AG04449 (cell line): ENCODE results near the gene ACER2.

Experiments
- CTCF ChIA-PET: fragments of 350-600 bp; formaldehyde crosslinking; extraction: SDS; loops from one replicate; lab custom pipeline; 2021; ENCODE audit warnings: antibody characterized with exemption; lab: Yijun Ruan, JAX
- POLR2A ChIA-PET: fragments of 400-600, 350-600 bp; formaldehyde crosslinking; extraction: SDS; loops from one replicate; lab custom pipeline; 2020; ENCODE audit warnings: antibody characterized with exemption, inconsistent platforms; lab: Yijun Ruan, JAX
- DNase-seq: peaks from one replicate; pipeline ENCODE4 v3.0.0-alpha.2; 2010; ENCODE audit warnings: low read depth, low spot score
- H3K4me3 ChIP-seq: 2 replicates; pipeline ENCODE4 v1.5.1; 2011; ENCODE audit warnings: low read depth, mild to moderate bottlenecking, control low read depth, low read length
- TF ChIP-seq, protein P1 (sequence below): IDR thresholded peaks from one replicate; pipeline ENCODE4 v1.5.1; 2011; ENCODE audit warnings: mild to moderate bottlenecking, moderate library complexity, low read length, control low read depth, inconsistent platforms; ENCODE audit not compliant: insufficient read depth; ENCODE audit errors: missing control alignments

ACER2 gene

DNA sequence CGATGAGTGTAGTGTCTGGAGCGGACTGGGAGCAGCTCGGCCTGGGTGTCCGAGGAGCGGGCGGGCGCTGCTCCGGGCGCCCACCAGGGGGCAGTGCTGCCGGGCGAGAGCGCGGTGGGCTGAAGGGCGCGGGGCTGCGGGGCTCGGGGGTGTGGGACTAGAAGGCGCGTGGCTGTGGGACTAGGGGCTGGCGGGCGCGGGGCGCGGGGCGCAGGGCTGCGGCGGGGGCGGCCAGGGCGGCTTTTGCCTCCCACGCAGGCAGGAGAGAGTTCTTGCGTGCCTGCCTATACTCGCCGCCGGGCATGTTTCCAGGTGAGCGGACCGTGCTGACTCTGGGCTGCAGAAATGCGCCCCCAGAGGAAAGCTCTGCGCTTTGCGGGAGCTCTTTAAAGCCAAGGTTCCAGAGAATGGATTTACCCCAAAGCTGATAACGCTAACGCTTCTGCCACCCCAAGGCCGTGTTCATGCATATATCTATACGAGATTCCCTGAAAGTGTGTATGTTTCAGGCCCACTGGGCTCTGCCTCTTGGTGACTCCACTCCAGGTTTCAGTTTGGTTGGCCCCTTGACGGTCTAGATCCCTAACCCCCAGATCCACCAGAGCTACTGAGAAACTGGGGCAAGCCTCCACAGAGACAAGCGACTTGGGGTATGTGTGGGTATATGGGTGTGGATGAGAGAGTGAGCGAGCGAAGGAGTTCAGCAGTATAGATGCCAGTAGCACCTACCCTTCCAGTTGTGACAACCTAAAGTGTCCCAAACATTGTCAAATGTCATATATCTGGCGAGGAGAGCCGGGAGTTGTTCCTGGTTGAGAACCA is 56.2 kb downstream of the ACER2 start:
- CTCF ChIA-PET = interaction anchor here (0.5 to 3.6 kb wide), 62 partner anchors 8 to 1654 kb away, joined by 3 to 64 read pairs (median 4); partner anchors contain the start of genes RPS6, RRAGA and SAXO1
- POLR2A ChIA-PET = interaction anchor here (0.6 to 1.5 kb wide), 2 partner anchors 21 to 85 kb away, joined by 4 read pairs; partner anchors contain the start of gene RPS6
- TF ChIP-seq, protein P1, sequence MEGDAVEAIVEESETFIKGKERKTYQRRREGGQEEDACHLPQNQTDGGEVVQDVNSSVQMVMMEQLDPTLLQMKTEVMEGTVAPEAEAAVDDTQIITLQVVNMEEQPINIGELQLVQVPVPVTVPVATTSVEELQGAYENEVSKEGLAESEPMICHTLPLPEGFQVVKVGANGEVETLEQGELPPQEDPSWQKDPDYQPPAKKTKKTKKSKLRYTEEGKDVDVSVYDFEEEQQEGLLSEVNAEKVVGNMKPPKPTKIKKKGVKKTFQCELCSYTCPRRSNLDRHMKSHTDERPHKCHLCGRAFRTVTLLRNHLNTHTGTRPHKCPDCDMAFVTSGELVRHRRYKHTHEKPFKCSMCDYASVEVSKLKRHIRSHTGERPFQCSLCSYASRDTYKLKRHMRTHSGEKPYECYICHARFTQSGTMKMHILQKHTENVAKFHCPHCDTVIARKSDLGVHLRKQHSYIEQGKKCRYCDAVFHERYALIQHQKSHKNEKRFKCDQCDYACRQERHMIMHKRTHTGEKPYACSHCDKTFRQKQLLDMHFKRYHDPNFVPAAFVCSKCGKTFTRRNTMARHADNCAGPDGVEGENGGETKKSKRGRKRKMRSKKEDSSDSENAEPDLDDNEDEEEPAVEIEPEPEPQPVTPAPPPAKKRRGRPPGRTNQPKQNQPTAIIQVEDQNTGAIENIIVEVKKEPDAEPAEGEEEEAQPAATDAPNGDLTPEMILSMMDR = peak; percentile 84
- DNase-seq = no peak
- H3K4me3 ChIP-seq = peak overlapping the region; percentile 50

DNA sequence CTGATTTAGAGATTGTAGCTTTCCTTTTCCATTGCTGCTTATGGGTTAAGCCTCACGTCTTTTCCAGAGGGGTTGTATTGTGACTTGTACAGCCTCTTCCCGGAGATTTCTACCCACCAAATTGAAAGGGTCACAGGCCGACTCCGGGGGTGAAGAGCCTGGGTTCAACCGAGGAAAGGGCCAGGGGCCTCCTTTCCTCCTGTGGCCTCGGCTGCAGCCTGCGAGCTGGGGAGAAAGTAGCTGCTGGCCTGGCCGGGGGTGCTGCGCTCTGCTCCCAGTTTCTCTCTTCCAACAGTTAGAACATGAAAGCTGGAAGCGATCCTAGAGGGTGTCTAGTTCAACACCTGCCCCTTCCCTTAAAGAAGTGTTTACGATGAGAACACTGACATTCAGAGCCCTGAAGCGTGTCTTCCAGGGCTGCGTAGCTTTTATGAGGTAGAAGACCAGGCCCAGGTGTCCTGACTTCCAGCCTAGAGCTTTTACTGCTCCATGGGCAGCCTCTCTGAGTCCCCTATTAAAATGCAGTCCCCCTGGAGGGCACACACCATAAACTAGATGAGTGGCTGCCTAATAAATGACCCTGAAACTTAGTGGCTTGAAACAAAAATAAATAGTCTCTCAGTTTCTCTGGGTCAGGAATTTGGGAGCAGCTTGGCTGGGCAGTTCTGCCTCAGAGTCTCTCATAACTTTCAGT is 56.9 kb downstream of the ACER2 start:
- POLR2A ChIA-PET = interaction anchor here (1.5 kb wide), 1 partner anchor 86 kb away, joined by 4 read pairs; the partner anchor contains the start of gene RPS6
- no peak overlapping the region for H3K4me3 ChIP-seq
- DNase-seq = no peak
- CTCF ChIA-PET = interaction anchor here (0.5 to 3.6 kb wide), 50 partner anchors 7 to 1655 kb away, joined by 3 to 64 read pairs (median 4); partner anchors contain the start of genes RPS6, RRAGA and SAXO1
- TF ChIP-seq, protein P1 = no peak

DNA sequence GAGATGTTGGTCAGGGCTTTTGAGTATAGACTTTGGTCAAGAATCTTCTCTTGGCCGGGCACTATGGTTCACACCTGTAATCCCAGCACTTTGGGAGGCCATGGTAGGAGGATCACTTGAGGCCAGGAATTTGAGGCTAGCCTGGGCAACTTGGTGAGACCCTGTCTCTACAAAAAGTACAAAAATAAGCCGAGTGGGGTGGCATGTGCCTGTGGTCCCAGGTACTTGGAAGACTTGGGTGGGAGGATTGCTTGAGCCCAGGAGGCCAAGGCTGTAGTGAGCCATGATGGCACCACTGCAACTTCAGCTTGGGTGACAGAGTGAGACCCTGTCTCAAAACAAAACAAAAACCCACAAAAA is 57.5 kb downstream of the ACER2 start:
- H3K4me3 ChIP-seq = no peak overlapping the region
- ChIA-PET POLR2A (no interaction called here), CTCF (interaction anchor here (1.3 to 3.6 kb wide), 10 partner anchors 9 to 234 kb away, joined by 3 to 64 read pairs (median 18); no protein-coding TSS in a partner anchor)
- TF ChIP-seq, protein P1 = no peak
- no peak for DNase-seq

DNA sequence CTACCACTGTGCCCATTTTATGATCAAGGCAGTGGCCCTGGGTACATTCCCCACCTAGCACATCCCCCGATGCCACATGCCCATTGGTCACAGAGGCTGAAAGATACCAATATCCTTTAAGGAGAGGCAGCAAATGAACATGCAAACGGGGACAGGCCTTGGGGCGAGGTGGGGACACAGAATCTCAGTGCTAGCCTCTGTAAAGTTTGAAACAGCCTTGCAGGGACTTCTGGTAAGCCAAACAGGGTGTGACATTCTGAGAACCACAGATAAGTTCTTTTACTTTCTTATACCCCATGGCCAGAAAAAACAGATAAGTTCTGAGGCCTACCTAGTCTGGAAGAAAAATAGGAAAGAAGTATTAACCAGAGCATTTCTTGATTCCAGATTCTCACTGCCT is 60.5 kb downstream of the ACER2 start:
- TF ChIP-seq, protein P1 = no peak
- no peak overlapping the region for H3K4me3 ChIP-seq
- POLR2A ChIA-PET = no interaction called here
- CTCF ChIA-PET = no interaction called here
- no peak for DNase-seq

DNA sequence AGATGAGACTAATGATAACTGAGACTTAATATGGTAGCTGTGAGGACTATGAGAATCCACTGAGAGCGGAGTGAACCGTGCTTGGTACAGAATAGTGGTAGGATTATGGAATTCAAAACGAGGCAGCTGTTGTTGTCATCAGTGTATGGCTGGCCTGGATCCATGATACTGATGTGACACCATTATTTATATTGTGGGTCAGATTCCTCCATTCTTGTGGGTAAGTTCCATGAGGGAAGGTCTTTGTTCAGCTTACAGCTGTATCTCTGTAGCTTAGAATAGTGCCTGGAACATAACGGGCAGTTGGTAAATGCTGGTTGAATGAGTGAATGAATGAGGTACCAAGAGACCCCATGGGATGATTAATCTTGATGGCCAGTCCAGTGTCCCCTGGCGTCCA is 61.8 kb downstream of the ACER2 start:
- TF ChIP-seq, protein P1 = no peak
- no peak overlapping the region for H3K4me3 ChIP-seq
- CTCF ChIA-PET = interaction anchor here (1.2 to 2.6 kb wide), 5 partner anchors 9 to 452 kb away, joined by 3 to 14 read pairs (median 9); no protein-coding TSS in a partner anchor
- no peak for DNase-seq
- POLR2A ChIA-PET = no interaction called here
